Kidney (tissue), 14 donors: Measurements from ENCODE around the gene ALG3. TPM values are rescaled to one million over a fixed set of nuclear protein-coding genes. Genes with fewer than 3 reads are reported as not detected.

Experiments used
- DNase-seq, 5 donors: peaks; one replicate each; pipeline ENCODE4 v3.0.0-alpha.2; 2013 to 2020
- FAIRE-seq: peaks from 2 replicates; lab custom pipeline; 2012; peaks lifted over from hg19 to GRCh38; lab: Jason Lieb, UNC
- H3K27ac ChIP-seq, 2 donors: one replicate each; pipeline ENCODE4 v1.7.0; 2013; ENCODE audit warnings: low read depth in 2 of 2, low read length in 2 of 2, inconsistent platforms in 1 of 2
- H3K27me3 ChIP-seq: one replicate; pipeline ENCODE4 v1.7.1; 2013; ENCODE audit warnings: low read length, inconsistent platforms; ENCODE audit not compliant: control insufficient read depth, insufficient read depth
- H3K36me3 ChIP-seq, 3 donors: one replicate each; pipeline versions ENCODE4 v1.7.0 to v1.7.1; 2013; ENCODE audit warnings: low read length in 3 of 3, control low read depth in 1 of 3, inconsistent platforms in 1 of 3; ENCODE audit not compliant: insufficient read depth in 3 of 3, control insufficient read depth in 2 of 3
- H3K4me1 ChIP-seq, 3 donors: one replicate each; pipeline versions ENCODE4 v1.7.0 to v1.7.1; 2013; ENCODE audit warnings: low read length in 3 of 3, inconsistent platforms in 1 of 3, low read depth in 1 of 3; ENCODE audit not compliant: control insufficient read depth in 2 of 3, insufficient read depth in 2 of 3
- H3K4me3 ChIP-seq, 3 donors: one replicate each; pipeline versions ENCODE4 v1.7.0 to v1.8.1; 2013; ENCODE audit warnings: low read length in 3 of 3, control low read depth in 1 of 3, inconsistent platforms in 1 of 3
- H3K9ac ChIP-seq, 3 donors: one replicate each; pipeline versions ENCODE4 v1.7.0 to v1.7.1; 2013; ENCODE audit warnings: low read length in 3 of 3, control low read depth in 1 of 3, inconsistent platforms in 1 of 3
- H3K9me3 ChIP-seq, 3 donors: one replicate each; pipeline versions ENCODE4 v1.7.0 to v1.7.1; 2013; ENCODE audit warnings: low read length in 3 of 3, control low read depth in 1 of 3, inconsistent platforms in 1 of 3; ENCODE audit not compliant: control insufficient read depth in 2 of 3, insufficient read depth in 1 of 3
- CTCF ChIP-seq: IDR thresholded peaks from 3 replicates; pipeline ENCODE4 v1.5.1; 2012; ENCODE audit warnings: mild to moderate bottlenecking, moderate library complexity, borderline replicate concordance; ENCODE audit not compliant: insufficient read depth; ENCODE audit errors: extremely low read depth
- intact Hi-C: fragments of 100-400 bp; cut with DNase I; formaldehyde crosslinking; loops from one replicate; pipeline ENCODE4 v1.11.1; 2022
- polyA plus RNA-seq: library from polyadenylated mRNA; stranded (reverse); fragments of 350-450 nt; fragmentation: Illumina TruSeq; extraction: RNeasy Lipid Tissue Mini Kit (QIAGEN cat#74804); gene quantifications from one replicate; pipeline ENCODE4 v1.2.3, GENCODE V29; 2014; ENCODE audit warnings: low read depth, low replicate concordance; ENCODE audit not compliant: insufficient read depth
- total RNA-seq: library from RNA; stranded (reverse); fragmentation: NEBNext Ultra II Directional; extraction: Animal tissue kit (Norgen Biotek cat#: 25700); gene quantifications from one replicate; pipeline ENCODE4 v1.2.1, GENCODE V29; 2021
- donor health status: control.
- donor health status: control.
- donor health status: control.
- donor health status: control.
- donor health status: control.
- donor health status: DM: yes; HTN: yes; CAD: no.
- donor health status: Normal renal cell carcinoma (clear cell type).

ALG3 gene
- total and polyA plus RNA-seq, 2 donors from 2014 or later = 33.6 to 39.8 TPM

GRCh38 chr3:184198509-184198908 lies 50.3 kb downstream of the ALG3 start:
- Histone ChIP-seq H3K9ac (no peak overlapping the region), H3K27ac (no peak overlapping the region), H3K27me3 (no peaks in the 10 kb centered on the region), H3K4me3 (no peak overlapping the region), H3K36me3 (peaks cover 0 to 13% (median 8%) of the 10 kb centered on the region in 3 donors), H3K4me1 (no peaks in the 10 kb centered on the region), H3K9me3 (no peaks in the 10 kb centered on the region)
- TF ChIP-seq CTCF = no peak
- FAIRE-seq (no peak), DNase-seq (no peak)
- intact Hi-C loops = no loop called here

- DNase-seq (no peak), FAIRE-seq (no peak)
- H3K4me3 ChIP-seq = no peak overlapping the region
- H3K27me3 ChIP-seq = no peaks in the 10 kb centered on the region
- TF ChIP-seq CTCF = no peak
- H3K27ac ChIP-seq = no peak overlapping the region
- intact Hi-C loops = no loop called here
- H3K36me3 ChIP-seq = peaks cover 2 to 27% (median 26%) of the 10 kb centered on the region in 3 donors
- H3K9me3 ChIP-seq = no peaks in the 10 kb centered on the region
- H3K4me1 ChIP-seq = no peaks in the 10 kb centered on the region
- no peak overlapping the region for H3K9ac ChIP-seq
These were observed 52.2 kb downstream of the ALG3 start for GRCh38 chr3:184196536-184196935.

- DNase-seq (no peak), FAIRE-seq (no peak)
- Histone ChIP-seq H3K27ac (no peak overlapping the region), H3K9ac (no peak overlapping the region), H3K27me3 (no peaks in the 10 kb centered on the region), H3K36me3 (peaks cover 5 to 51% (median 49%) of the 10 kb centered on the region in 3 donors), H3K9me3 (no peaks in the 10 kb centered on the region), H3K4me1 (no peaks in the 10 kb centered on the region), H3K4me3 (no peak overlapping the region)
- intact Hi-C loops = no loop called here
- TF ChIP-seq CTCF = no peak
These were observed 54.7 kb downstream of the ALG3 start for GRCh38 chr3:184193991-184194539.

- no peak for TF ChIP-seq CTCF
- H3K9me3 ChIP-seq = no peaks in the 10 kb centered on the region
- DNase-seq = no peak
- intact Hi-C loops = no loop called here
- H3K4me3 ChIP-seq = no peak overlapping the region
- H3K27ac ChIP-seq = no peak overlapping the region
- H3K9ac ChIP-seq = no peak overlapping the region
- FAIRE-seq = no peak
- peaks cover 8 to 61% (median 59%) of the 10 kb centered on the region in 3 donors for H3K36me3 ChIP-seq
- no peaks in the 10 kb centered on the region for H3K27me3 ChIP-seq
- H3K4me1 ChIP-seq = no peaks in the 10 kb centered on the region
These were observed 55.9 kb downstream of the ALG3 start for GRCh38 chr3:184192889-184193288.
